ENCODE data around the gene TOR2A. TPM values are rescaled to one million over a fixed set of nuclear protein-coding genes. Genes with fewer than 3 reads are reported as not detected.
"Not testable (repeated sequence)": the region's sequence is repeated elsewhere in the genome, so short reads cannot be mapped to it uniquely, and the experiment has no call there.

Gene TOR2A
- total RNA-seq, 1 donor from 2014 or later, result 21.9 TPM

DNA sequence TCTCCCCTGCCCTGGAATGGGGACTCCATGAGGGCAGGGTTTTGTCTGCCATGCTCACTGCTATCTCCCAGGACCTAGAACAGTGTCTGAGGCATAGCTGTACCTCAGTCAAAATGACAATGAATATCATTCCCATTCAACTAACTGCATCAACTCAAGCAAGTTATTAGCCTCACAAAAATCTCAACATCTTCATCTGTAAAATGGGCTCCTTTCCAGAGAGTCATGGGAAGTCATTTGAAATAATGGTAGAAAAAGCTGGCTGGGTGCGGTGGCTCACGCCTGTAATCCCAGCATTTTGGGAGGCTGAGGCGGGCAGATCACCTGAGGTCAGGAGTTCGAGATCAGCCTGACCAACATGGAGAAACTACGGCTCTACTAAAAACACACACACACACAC lies 34.0 kb upstream of the TOR2A start:
- no peak for DNase-seq (ENCODE audit: extremely low read depth, low read depth, low spot score)

DNA sequence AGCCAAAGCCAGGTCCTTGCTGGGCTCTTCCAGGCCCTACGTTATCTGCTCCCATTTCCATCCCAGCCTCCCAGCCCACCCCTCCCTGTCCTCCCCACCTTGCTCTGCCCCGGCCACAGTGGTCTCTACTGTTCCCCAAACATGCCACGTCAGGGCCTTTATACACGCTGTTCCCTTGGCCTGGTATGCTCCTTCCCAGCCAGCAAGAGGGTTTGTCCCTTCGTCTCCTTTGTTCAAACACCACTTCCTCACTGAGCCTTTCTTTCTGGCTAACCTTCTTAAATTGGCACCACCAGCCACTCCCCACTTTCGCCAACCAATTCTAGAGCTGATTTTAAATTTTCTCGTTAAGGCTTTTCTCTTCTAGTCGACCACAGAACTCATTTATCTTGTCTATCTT lies 33.6 kb upstream of the TOR2A start:
- no peak for DNase-seq (ENCODE audit: extremely low read depth, low read depth, low spot score)

DNA sequence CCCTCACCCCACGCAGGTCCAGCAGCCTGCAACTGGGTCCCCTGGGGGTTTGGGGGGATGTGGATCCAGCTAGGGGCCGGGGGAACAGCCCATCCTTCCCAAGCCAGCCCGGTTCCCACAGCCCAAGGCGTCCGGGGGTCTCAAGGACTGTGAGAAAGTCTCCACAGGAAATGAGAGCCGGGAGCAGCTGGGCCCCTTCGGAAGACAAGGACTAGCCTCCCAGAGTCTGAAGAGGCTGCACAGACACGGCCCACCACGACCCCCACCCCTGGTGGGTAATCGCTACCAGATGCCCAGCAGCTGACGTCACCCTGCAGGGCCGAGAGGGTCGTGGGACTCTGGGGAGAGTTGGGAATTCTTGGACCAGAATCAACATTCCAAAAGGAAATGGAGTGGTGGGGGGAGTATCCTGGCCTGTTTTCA lies 32.8 kb upstream of the TOR2A start:
- DNase-seq (ENCODE audit: extremely low read depth, low read depth, low spot score), result no peak

DNA sequence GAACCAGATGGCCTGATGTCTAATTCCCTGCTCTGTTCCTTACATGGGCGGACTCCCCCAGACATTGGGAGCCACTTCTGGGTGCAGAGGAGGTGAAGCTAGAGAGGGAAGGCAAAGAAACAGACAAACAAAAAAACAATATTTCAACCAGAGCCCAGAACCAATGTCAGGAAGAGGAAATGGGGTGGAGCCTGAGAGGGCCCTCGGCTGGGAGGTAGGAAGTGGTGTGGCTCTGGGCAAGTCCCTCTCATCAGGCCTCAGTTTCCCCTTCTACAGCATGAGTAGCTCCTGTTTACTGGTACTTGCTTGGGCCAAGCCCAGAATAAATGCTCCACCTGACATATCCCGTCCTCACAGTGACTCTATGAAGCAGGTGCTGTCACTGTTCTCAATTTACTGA lies 32.3 kb upstream of the TOR2A start:
- no peak for DNase-seq (ENCODE audit: extremely low read depth, low read depth, low spot score)

DNA sequence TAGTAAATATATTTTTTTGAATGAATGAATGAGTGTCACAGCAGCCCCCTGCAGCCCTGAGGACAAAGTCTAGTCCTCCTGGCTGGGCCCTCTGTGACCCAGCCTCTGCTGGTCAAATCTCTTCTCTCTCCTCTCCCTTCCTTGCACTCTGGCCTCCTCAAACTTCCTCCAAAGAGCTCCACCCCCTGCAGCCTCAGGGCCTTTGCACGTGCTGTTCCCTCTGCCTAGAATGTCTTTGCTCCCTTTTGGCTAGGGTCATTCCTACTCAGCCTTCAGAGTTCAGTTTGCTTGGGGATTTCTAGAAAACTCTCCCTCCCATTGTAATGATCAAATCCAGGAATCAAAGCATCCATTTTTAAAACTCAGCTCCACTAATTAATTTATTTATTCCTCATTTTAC lies 30.3 kb upstream of the TOR2A start:
- no peak for DNase-seq (ENCODE audit: extremely low read depth, low read depth, low spot score)

DNA sequence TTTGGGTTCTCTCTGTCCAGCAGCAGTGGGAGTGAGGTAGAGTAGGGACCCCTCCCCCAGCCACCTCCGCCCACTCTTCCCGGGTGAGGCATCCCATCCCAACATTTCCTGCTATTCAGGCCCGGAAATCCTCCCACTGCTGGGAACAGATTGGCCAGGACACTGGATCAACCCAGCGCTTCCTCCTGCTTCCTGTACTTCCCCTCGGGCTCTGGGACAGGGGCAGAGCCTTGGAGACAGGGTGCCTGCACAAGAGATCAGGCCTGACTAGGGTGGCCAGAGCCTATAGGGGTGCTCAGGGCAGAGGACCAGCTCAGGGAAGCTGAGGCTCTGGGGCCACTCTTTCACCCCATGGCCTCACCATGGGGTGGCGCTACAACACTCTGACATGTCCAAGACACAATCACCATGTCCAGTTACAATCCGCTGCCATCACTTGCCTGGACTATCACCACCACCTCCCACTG lies 28.9 kb upstream of the TOR2A start:
- DNase-seq (ENCODE audit: extremely low read depth, low read depth, low spot score), result no peak

DNA sequence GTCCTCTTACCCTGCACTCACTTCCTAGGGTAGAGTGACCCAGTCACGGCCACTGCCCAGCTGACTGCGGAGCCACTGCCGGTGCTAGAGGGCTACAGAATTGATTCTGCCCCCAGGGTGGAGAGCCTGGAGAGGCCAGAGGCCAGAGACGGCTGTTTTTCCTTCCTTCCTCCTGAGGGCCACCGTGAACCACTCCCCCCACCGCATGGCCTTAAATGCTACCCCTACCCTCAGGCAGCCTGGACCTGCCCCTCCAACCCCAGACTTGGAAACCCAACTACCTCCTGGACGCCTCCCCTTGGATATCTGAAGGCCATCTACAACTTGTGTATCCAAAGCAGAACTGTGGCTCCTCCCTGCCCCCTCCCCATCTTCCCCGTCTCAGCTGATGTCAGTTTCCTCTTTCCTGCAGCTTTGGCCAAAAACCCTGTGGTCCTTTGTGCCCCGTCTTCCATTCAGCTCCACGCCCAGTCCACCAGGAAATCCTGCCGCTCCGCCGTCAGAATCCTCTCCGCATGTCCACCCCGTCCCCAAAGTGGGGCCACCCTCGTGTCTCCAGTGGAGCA lies 27.1 kb upstream of the TOR2A start:
- no peak for DNase-seq (ENCODE audit: extremely low read depth, low read depth, low spot score)

DNA sequence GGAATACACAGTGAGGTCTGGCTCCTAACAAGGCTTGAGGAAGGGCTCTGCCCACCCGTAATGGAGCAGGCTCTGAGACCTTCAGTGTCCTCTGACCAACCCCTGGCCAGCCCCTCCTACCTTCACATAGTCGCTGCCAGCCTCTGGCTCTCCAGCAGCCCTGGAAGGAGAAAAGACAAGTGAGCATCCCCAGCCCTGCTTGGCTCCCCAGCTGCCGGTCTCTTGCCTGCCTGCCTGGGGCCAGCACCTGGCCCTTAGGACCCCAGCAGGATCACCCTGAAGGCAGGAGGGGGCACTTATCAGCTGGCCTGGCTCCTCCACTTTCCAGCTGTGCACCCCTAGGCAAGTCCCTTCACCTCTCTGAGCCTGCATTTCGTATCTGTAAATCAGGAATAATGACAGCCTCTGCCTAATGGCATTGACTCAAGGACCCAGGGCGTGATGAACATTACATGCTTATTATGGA lies 26.4 kb upstream of the TOR2A start:
- no peak for DNase-seq (ENCODE audit: extremely low read depth, low read depth, low spot score)

DNA sequence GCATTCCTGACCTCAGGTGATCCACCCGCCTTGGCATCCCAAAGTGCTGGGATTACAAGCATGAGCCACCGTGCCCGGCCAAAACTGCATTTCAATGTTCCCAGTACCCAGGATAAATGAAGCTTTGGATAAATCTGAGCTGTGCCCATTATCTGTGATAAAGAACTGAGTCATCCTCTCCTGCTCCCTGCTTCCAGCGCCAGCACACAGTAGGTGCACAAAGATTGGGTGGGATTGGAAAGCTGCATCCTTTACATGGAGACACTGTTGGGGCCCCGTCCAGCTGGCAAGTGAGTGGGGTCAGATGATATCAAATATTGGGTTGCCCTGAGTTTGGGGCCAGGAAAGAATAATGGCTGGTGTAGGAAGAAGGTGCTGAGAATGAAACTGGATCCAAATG lies 26.0 kb upstream of the TOR2A start:
- DNase-seq (ENCODE audit: extremely low read depth, low read depth, low spot score), result no peak

DNA sequence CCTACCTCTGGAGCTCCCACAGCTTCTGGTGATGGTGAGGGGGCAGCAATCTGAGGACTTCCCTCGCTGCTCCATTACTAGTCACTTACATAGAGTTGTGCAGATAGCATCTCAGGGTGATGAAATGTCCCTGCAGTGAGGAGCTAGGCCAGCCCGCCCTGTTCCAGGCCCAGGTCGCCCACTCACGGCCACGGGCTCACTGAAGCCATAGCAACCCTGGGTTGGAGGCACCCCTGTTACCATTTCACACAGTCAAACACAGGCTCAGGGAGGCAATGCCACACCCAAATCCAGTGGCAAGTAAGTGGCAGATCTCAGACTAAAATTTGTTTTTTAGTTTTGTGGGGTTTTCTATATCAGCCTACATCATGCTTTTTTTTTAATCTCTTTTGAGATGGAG lies 23.7 kb upstream of the TOR2A start:
- DNase-seq (ENCODE audit: extremely low read depth, low read depth, low spot score), result no peak

DNA sequence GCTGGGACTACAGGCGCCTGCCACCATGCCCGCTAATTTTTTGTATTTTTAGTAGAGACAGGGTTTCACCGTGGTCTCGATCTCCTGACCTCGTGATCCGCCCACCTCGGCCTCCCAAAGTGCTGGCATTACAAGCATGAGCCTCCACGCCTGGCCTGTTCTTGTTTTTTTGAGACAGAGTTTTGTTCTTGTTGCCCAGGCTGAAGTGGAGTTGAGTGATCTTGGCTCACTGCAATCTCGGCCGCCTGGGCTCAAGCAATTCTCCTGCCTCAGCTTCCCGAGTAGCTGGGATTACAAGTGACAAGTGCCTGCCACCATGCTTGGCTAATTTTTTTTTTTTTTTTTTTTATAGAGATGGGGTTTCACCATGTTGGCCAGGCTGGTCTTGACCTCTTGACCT lies 21.7 kb upstream of the TOR2A start:
- DNase-seq (ENCODE audit: extremely low read depth, low read depth, low spot score), result not testable (repeated sequence)

DNA sequence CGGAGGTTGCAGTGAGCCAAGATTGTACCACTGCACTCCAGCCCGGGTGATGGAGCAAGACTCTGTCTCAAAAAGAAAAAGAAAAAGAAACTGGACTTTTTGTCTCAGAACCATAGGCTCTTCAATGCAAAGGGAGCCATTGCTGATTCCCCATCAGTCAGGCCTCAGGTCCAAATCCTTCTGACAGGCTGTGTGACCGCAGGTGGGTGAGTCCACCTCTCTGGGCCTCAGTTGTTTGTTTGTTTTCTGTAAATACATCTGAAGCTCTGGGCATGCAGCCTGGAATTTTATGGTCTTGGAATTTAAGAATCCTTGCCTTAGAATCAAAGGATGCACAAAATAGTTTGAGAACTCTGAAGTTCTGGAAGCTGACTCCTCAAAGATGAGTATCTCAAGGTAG lies 21.1 kb upstream of the TOR2A start:
- no peak for DNase-seq (ENCODE audit: extremely low read depth, low read depth, low spot score)

DNA sequence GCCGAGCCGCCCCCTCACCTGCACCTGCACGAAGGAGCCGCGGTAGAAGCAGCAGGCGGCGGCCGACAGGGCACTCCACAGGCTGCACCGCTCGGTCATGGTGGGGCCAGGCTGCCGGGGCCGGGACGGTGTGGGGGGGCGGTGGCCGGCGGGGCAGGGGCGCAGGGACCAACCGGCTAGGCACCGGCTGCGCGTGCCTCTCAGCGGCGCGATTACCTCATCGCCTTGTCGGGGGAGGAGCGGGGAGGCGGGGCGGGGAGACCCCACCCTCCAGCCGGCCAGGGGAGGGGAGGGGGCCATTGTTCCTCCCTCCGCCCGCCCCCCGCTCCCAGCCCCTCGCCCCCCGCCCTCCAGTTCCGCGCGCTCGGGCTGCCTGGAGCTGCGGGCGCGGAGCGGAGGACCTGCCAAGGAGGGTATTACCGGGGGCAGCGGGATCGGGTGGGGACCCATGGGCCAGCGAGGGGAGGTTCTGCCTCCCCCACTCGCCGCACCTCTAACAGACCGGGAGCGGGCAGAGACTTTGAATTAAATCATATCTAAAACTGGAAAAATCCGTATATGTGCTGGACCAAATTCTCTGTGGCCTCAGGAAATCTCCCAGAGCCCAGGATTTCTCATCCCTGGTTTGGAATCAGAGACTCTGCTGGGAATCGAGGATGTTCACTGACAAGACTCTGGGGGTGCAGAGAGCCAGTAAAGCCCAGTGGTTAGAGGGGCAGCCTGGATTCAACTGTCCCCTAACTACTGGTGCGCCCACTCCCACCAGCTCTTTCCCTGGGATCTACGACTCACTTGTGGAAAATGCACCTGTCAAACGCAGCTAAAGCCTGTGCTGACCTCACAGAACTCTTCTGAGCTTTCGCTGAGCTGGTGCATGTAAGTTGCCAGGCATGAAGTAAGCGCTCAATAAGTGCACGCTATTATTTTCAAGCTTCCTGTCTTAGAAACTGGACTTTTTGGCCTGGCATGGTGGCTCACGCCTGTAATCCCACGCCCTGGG lies 20.3 kb upstream of the TOR2A start:
- DNase-seq (ENCODE audit: extremely low read depth, low read depth, low spot score), result no peak

DNA sequence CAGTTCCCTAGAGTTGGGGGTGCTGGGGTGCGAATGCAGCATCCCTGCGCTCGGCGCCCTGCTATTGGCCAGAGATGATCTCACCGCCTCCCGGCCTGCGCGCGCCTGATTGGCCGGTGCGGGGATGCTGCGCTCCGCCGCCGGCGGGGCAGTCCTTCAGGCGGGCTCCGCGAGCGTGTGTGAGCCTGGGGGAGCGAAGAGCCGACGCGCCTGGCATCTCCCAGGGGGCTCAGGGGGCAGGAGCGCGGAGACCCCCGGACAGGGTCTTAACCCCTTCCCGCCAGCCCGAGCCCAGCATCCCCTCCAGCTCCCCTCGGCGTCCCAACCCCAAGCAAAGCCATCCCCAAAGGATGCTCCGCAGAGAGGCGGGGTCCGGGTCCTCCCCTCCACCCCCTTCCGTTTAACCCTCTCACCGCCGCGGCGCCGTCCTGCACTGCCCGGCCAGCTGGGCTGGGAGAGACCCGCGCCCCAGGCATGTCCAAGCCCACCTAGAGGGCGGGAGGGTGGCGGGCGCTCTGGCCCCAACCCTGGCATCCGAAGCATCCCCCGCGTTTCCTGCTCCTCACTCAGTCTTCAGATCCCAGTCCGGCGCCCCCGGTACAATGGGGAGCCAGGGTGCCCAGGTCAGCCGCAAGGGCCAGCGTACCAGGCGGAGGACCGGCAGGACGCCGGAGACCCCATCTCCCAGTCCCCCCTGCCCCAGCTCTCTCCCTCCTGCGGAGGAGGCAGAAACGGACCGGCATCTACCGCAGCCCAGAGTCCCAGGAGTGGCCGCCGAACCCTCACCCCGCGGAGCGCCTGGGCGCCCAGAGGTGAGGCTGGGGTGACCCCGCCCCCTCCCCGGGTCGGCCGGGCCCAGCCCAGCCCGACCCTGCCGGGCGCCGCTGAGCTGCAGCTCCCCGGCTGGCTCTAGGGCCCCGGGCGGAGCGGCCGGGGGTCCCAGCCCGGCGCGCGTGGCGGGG lies 19.3 kb upstream of the TOR2A start:
- no peak for DNase-seq (ENCODE audit: extremely low read depth, low read depth, low spot score)

DNA sequence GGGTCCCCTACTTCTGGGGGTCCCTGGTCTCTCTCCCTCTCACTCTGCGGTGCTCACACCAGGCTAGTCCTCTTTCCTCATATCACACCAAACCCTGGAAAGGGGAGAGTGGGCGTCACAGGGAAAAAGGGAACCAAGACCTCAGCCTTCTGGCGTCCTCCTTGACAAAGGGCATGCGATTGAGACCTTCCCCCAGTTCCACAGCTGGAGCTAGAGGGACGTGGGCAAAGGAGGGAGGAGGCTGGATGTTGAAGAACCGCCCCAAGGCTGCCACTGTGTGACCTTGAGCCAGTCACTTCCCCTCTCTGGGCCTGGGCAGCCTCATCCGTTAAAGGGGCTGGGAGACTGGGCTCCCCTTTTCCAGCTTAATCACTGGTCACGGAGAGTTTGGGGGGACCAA lies 18.5 kb upstream of the TOR2A start:
- DNase-seq (ENCODE audit: extremely low read depth, low read depth, low spot score), result no peak

DNA sequence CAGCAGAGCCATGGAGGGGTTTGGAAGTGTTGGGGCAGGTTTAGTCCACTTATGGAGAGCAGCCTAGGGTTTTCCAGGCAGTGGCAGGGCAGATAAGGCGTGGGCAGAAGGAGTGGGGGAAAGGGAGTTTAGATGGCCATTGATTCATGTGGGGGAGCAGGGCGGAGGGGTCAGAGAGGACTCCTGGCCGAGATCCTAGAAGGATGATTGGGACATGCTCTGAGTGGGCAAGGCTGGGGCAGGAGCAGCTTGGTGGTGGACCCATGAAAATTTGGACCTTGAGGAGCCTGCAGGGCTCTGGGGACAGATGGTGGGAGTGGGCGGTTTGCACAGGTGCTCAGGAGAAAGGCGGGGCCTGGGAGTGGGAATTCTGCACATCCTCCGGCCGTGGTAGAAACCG lies 18.1 kb upstream of the TOR2A start:
- no peak for DNase-seq (ENCODE audit: extremely low read depth, low read depth, low spot score)

DNA sequence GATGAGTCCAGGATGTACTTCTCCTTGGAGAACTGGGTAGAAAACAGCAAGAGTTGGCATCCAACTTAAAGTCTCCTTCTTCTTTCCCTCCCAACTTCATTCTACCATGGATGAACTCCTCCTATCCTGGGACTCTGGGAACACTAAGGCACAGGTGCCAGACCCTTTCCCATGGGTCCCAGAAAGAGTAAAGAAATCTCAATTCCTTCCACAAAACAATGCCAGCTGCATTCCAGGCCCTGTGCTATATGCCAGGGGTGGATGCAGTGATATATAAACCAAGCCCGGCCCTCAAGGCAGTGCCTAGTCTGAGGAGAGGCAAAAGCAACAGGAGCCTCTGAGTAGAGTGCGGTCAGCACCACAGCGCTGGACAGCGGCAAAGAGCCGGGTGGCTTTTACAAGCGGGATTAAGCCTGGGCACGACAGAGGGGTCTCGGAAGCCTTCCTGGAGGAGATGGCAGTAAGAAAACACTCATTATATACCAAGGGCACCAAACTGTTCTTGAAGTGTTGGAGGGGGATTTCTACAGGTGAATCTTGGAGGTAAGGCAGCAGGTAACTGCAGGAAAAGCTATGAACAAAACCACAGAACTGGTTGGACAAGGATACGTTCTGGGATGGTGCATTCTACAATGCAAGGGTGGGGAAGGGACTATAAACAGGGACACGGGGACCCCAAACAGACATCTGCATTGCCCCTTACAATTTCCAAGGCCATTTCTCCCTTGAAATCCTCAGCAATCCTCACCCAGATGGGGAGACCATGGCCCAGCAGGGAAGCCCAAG lies 16.4 kb upstream of the TOR2A start:
- DNase-seq (ENCODE audit: extremely low read depth, low read depth, low spot score), result no peak

DNA sequence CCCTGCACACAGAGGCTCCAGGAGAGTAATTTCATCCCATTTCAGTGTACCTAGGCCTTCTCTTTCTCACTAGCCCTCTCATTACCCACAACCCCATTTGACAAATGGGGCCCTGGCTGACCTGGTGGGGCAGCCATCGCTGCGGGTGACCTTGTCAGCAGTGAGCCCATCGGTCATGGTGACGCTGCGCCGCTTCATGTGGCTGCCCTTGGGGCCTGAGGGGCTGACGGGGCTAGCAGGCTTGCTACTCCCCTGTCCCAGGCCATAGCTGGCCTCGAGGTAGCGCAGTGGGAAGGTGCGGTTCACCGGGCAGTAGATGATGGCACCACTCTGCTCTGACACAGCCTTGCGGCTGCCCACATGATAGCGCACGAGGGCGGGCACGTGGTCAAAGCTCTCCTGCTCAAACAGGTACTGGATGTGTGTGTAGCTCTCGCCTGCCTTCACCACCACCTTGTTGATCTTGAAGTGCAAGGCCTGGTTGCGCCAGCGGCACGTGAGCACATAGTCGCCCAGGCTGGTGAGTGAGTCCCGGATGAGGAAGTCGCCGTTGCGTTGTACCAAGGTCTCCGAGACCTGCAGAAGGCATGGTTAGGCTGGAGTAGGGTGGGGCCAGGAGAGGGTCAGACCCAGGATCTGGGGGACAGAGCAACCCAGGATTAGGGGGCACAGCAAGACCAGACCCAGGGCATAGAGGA lies 14.1 kb upstream of the TOR2A start:
- no peak for DNase-seq (ENCODE audit: extremely low read depth, low read depth, low spot score)

DNA sequence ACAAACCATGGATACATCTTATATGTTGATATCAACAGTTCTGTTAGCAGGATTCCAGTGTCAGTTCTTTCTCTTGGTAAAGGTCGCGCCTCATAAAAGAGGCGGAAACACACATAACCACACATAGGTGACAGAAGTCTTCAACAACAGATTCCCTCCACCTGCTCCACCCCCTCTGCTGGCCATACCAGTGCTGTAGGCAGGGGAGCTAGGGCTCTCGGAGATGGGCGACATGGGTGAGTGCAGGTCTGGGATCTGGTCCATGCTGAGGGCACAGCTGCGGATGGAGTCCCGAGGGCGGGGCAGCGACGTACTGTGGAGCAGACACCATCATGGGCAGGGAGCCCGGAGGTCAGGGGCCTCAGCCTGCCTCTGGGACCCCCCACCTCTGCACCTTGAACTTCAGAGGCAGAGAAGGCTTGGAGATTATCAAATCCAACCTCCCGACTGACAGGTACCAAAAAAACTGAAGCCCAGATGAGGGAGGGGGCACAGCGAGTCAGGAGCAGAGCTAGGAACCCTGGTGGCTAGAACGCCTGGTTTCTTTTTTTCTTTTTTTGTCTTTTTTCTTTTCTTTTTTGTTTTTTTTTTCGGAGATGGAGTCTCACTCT lies 12.0 kb upstream of the TOR2A start:
- DNase-seq (ENCODE audit: extremely low read depth, low read depth, low spot score), result no peak
